ENCODE data around the gene TIGD1.

Gene TIGD1

DNA sequence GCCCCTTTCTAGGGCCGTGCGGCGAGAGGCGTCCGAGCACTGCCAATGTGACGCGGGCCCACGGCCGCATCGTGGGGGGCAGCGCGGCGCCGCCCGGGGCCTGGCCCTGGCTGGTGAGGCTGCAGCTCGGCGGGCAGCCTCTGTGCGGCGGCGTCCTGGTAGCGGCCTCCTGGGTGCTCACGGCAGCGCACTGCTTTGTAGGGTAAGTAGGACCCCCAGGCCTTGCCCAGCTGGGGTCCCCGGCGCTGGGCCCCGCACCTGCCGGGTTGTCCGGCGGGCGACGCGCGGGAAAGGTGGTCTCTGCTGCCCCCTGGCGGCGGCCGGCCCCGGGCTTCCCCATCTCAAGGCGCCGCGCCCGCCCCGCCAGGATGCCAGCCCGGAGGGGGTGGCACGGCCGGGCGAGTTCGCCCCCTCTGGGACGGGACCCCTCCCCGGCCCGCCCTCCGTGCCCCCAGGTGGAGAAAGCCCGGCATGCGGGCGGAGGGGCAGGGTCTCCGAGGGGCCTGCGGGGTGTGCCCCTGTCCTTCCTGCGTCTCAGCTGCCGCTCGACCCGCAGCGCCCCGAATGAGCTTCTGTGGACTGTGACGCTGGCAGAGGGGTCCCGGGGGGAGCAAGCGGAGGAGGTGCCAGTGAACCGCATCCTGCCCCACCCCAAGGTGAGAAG lies 28.3 kb downstream of the TIGD1 start:
- peak; percentile 88 for DNase-seq

DNA sequence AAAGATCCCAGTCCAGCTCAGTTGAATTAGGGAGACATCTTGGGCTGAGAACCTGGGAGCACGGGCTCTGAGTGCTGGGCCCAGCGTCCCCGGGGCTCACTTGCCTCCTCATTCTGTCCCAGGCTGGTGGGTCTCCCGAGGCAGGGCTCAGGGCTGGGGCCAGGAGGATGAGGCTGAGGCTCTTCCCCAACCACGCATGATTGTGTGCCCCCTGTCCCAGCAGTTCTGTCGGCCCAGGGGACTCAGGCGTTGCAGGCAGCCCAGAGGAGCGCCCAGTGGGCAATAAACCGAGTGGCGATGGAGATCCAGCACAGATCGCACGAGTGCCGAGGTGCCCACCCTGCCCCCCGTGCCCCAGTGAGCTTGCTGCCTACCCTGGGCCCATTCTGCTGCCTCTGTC lies 29.3 kb downstream of the TIGD1 start:
- no peak for DNase-seq

- DNase-seq: no peak
Measured at GRCh38 chr2:232520489-232520888, 29.9 kb downstream of the TIGD1 start.

DNA sequence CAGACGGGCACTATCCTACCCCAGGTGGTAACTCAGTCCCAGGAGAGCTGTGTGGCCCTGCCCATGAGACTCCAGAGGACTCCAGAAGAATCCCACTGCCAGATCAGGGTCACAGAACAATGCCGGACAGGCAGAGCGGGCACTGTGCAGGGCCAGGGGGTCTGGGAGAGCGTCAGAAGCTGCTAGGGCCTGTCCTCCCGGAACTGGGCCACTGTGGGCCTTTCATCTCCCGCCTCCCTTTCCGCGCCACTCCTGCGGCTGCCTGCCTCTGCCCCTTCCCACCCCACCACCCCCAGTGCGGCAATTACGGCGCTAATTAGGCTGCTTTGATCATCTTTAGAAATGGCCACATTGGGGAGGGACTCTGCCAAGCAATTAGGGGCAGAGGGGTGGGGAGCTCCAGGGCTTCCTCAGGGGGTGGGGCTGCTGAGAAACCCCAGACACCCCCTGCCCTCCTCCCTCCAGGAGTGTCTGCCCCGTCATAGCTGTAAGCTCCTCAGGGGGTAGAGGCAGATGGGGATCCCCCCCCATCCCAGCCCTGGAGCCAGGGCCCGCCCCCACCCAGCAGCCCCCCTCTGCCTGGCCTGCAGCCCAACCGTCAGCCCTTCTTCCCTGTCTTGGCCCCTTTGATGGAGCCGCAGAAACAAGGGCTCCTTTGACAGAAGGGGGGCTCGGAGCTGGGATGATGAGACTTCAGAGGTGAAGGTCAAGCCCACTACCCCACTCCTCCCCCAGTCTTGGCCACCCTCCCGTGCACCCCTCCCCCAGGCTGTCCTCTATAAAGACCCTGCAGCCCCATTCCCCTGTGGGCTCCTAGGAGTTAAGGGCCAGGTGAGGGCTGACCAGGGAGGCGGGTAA lies 30.5 kb downstream of the TIGD1 start, which contains the start of gene PRSS56:
Gene PRSS56 (plus strand): TSS at position 808 of the 858 bp plus-strand sequence. CDS start 211 bp downstream, outside the sequence.
- no peak for DNase-seq

DNA sequence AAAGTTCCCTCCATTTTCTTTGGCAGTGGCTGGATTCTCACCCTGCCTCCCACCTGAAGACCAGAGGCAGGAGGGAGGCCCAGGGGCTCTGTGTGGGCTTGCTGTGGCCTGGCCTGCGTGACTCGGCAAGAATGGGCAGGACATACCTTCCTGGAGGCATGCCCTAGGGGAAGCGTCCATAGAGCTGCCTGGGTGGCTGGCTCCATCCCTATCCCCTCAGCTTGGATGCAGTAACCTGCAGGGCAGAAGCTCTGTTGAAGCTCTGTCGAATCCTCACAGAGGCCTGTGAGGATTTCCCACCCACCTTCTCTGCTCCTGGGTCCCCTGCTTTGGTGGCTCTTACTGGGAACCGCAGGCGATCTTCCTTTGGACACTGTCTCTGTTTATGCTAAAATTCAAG lies 31.5 kb downstream of the TIGD1 start:
- no peak for DNase-seq

GRCh38 chr2:232516551-232516950 lies 33.8 kb downstream of the TIGD1 start:
- DNase-seq: no peak

DNA sequence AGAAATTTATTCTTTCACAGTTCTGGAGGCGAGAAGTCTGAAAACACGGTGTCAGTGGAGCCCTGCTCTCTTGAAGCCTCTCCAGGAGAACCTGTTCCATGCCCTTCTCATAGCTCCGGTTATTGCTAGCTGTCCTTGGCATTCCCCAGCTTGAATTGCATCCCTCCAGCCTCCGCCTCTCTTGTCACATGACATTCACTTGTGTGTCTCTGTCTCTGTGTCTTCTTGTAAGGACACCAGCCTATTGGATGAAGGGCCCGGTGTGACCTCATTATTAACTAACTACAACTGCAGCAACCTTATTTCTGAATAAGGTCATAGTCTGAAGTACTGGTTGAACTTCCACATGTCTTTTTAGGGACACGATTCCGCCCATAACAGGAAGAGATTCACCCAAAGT lies 34.7 kb downstream of the TIGD1 start:
- no peak for DNase-seq

GRCh38 chr2:232513353-232513752 lies 37.0 kb downstream of the TIGD1 start:
- no peak for DNase-seq

DNA sequence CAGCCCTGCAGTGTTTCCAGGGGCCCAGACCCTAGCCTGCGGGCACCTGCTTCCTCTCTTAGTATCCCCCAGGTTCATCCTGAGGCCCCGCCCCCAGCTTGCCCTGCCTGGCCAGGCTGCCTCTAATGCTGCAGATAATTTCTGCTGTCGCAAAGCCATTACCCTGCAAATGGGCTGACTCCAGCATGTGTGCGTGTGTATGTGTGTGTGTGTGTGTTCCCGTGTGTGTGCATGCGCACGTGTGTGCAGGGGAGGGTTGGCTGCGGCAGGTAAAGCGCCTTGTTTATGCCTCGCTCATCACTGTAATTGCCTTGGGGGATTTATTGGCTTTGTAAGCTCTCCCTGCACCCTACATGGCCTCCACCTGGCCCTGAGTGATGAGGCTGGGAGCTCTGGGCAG lies 37.8 kb downstream of the TIGD1 start:
- no peak for DNase-seq

DNA sequence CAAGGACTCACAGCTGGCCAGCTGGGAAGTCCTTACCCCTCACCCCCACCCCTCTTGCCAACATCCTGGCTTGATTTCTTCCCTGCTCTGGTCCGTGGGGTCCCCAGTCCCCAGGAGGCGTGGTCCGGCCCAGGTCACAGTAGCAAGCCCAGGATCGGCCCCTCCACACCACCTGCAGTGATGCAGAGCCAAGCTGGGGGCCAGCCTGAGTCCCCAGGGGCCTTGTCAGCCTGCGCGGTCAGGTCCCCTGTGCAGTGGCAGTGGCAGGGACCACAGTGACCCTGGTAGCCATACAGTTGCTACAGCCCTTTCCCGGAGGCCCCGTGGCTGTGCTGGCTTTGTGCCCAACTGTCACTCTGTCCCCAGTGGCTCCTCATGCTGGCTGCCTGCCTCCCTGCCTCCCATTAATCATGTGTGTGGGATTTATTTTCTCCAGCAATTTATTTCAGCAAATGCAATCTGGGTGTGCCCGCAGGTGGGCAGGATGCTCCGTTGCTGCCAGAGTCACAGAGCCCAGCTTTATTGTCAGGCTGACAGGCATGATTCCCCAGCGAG lies 38.9 kb downstream of the TIGD1 start:
- DNase-seq: no peak

GRCh38 chr2:232508251-232508650 lies 42.1 kb downstream of the TIGD1 start:
- DNase-seq: no peak

DNA sequence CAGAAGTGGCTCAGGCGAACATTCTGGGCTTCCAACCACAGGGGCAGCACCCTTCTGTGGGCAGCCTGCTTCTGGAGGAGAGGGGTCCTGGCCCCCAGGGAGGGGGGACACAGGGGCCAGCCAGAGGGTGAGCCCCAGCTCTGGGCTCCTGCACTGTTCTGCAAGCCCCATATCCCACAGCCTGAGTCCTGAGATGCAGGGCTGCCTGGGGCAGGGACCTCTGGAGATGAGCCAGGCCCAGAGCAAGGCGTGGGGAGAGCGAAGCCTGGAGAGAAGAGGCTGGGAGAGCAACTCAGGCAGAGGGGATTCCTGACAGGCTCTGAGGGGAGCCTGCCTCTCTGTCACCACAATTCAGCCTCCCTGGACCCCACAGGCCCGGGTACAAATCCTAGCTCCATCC lies 43.6 kb downstream of the TIGD1 start:
- DNase-seq: no peak

DNA sequence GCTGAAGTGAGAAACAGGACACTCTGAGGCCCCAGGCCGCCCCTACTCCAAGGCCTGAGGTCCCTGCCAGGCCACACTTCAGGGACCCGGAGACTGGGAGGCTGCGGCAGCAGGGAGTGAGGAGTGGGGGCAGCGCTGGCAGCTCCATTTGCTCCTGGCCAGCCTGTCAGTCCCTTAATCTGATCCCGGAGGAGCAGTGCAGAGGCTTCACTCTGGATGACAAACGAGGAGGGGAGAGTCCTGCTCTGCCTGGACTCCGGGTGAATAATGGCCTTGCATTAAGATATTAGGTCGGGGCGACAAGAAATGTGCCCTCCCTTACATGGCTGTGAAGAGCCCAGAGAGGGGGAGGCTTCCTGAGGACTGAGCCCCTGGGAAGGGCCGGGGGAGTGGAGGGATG lies 44.5 kb downstream of the TIGD1 start:
- no peak for DNase-seq

DNA sequence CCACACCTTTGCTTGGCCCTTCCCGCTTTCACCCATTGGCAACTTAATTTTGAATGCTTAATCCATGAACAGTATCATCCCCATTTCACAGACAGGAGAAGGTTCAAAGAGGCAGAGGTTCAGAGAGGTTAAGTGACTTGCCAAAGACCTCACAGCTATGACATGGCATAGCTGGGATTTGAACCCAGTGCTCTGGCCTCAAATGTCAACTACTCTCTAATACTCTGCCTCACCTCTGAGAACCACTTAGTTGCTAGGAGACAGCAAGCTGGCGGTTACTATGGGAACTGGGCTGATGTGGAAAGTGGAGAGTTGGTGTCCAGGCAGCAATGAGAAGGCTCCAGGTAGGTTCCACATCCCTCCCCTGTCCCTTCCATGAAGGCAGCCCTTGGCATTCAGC lies 45.9 kb downstream of the TIGD1 start:
- no peak for DNase-seq

- DNase-seq: no peak
Measured at GRCh38 chr2:232503809-232504323, 46.5 kb downstream of the TIGD1 start.

DNA sequence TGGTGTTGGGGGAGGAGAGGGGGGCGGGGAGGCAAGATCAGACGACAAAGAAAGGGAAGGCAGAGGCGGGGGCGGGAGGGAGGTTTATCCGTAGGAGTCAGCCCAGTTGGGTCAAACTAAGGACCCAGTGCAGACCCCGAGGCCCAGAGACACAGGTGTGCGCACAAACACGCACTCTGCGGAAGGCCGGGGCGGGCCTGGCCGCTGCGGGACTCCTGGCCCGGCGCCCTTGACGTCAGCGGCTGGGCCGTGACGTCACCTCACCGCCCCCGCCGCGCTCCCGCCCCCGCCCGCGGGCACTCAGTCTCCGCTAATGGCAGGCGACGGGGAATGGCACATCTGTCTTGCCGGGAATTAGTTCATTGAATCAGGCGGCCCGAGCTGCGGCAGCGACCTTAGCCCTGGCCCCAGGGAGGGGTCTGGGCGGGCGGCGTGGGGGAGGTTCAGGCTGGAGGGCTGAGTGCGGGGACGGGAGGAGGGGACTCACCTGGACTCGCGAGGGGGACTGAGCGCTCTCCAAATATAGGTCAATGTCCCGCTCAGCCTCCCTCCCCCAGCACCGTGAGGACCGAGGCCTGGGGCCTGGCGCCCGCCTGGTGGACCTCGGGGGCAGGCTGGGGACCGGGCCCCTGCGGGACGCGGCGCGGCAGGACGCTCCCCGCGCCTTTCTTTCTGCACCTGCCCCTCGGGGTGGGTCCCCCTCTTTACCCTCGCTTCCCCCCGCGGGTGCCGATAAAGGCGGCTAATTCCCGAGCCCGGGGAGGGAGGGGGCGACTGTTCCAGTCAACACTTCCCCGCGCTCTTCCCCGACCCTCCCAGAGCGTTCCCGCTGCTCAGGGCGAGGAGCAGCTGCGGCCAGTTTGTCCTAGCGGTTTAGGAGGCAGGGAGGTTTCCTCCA lies 47.2 kb downstream of the TIGD1 start:
- DNase-seq: peak; percentile 78

- no peak for DNase-seq
Measured at GRCh38 chr2:232502511-232502910, 47.8 kb downstream of the TIGD1 start.

DNA sequence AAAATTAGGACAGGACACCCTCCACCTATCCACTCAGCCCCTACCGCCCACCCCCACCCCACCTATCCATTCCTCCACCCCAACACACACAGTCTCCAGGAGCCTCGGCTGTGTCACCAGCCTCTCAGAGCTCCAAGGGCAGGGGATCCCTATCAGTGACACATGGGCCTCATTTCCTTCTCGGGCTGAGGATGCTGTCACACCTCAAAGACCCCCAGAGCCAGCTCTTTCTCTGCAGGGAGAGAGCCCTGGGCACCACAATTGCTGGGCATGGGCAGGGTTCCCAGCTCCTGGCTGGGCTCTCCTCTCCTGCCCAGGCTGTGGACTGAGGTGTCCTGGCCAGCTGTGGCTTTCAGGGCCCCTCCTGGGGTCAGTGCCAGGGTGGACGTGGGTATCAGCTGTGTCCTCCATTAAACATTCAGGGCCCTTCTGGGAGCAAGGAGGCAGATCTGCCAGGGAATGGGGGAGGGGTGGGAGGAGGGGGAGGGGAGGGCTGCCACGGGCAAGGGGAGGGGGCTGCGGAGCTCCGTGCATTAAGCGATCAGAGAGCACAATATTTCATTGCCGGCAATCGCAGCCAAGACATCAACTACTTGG lies 48.5 kb downstream of the TIGD1 start:
- no peak for DNase-seq

- no peak for DNase-seq
Measured at GRCh38 chr2:232501331-232501771, 49.0 kb downstream of the TIGD1 start.

- DNase-seq: no peak
Measured at GRCh38 chr2:232498452-232498851, 51.9 kb downstream of the TIGD1 start.

Data from activated effector memory CD4-positive, alpha-beta T cell treated with anti-CD3 and anti-CD28 coated beads, Interleukin-2, amount 50 U/mL, for 16 hours (primary cell).